Eye (tissue), 1 donor: Measurements from ENCODE around the gene TENM4.

Experiments
- DNase-seq: peaks from one replicate; pipeline ENCODE4 v3.0.0-alpha.2; 2015

TENM4 gene

GRCh38 chr11:79102840-79103239, 338.0 kb downstream of the TENM4 start:
- DNase-seq, result no peak

GRCh38 chr11:79101656-79102055, 339.2 kb downstream of the TENM4 start:
- no peak for DNase-seq

GRCh38 chr11:79100093-79100910, 340.5 kb downstream of the TENM4 start:
- peak; percentile 70 for DNase-seq

GRCh38 chr11:79098146-79098545, 342.7 kb downstream of the TENM4 start:
- DNase-seq, result no peak

- DNase-seq, result no peak
Measured at GRCh38 chr11:79097246-79097875, 343.5 kb downstream of the TENM4 start.

GRCh38 chr11:79095424-79095823, 345.4 kb downstream of the TENM4 start:
- DNase-seq, result no peak

- DNase-seq, result no peak
Measured at GRCh38 chr11:79094616-79095015, 346.2 kb downstream of the TENM4 start.

- no peak for DNase-seq
Measured at GRCh38 chr11:79092791-79093353, 348.0 kb downstream of the TENM4 start.

- no peak for DNase-seq
Measured at GRCh38 chr11:79090191-79090705, 350.6 kb downstream of the TENM4 start.

- DNase-seq, result no peak
Measured at GRCh38 chr11:79089601-79090000, 351.2 kb downstream of the TENM4 start.

- peak; percentile 56 for DNase-seq
Measured at GRCh38 chr11:79088967-79089366, 351.9 kb downstream of the TENM4 start.

- DNase-seq, result no peak
Measured at GRCh38 chr11:79087961-79088318, 352.9 kb downstream of the TENM4 start.

GRCh38 chr11:79087238-79087960, 353.4 kb downstream of the TENM4 start:
- DNase-seq, result peak; percentile 71

GRCh38 chr11:79086056-79086455, 354.8 kb downstream of the TENM4 start:
- DNase-seq, result no peak

GRCh38 chr11:79084382-79084781, 356.4 kb downstream of the TENM4 start:
- DNase-seq, result no peak

GRCh38 chr11:79083352-79083751, 357.5 kb downstream of the TENM4 start:
- no peak for DNase-seq

GRCh38 chr11:79082907-79083306, 357.9 kb downstream of the TENM4 start:
- peak; percentile 87 for DNase-seq

GRCh38 chr11:79082280-79082679, 358.6 kb downstream of the TENM4 start:
- DNase-seq, result no peak

- DNase-seq, result no peak
Measured at GRCh38 chr11:79081471-79082031, 359.3 kb downstream of the TENM4 start.

- no peak for DNase-seq
Measured at GRCh38 chr11:79080551-79080950, 360.3 kb downstream of the TENM4 start.

- DNase-seq, result no peak
Measured at GRCh38 chr11:79078999-79079398, 361.8 kb downstream of the TENM4 start.

GRCh38 chr11:79078456-79078855, 362.4 kb downstream of the TENM4 start:
- DNase-seq, result no peak
